Measurements from ENCODE around the gene MEIS2.

The MEIS2 gene

GRCh38 chr15:37100109-37100965, at the start of gene MEIS2:
Gene MEIS2 (minus strand): TSS chr15:37100549. CDS start chr15:37099466, 1,083 bp downstream.
- no peak within 1 kb of the TSS for H3K27ac Mint-ChIP-seq
- peaks cover 5% of the 10 kb centered on the region for H3K9me3 Mint-ChIP-seq (ENCODE audit: low read depth)
- peaks cover 4% of the 10 kb centered on the region for H3K36me3 Mint-ChIP-seq
- peaks cover 54% of the 10 kb centered on the region for H3K27me3 Mint-ChIP-seq
- peak within 1 kb of the TSS; percentile 94 for H3K4me3 Mint-ChIP-seq
- H3K4me1 Mint-ChIP-seq (ENCODE audit: low read depth): peaks cover 57% of the 10 kb centered on the region

GRCh38 chr15:37149146-37149545, 48.8 kb upstream of the MEIS2 start:
- H3K27me3 Mint-ChIP-seq: peaks cover 11% of the 10 kb centered on the region
- no peaks in the 10 kb centered on the region for H3K36me3 Mint-ChIP-seq
- H3K4me1 Mint-ChIP-seq (ENCODE audit: low read depth): no peaks in the 10 kb centered on the region
- no peaks in the 10 kb centered on the region for H3K9me3 Mint-ChIP-seq (ENCODE audit: low read depth)
- H3K4me3 Mint-ChIP-seq: no peak overlapping the region
- no peak overlapping the region for H3K27ac Mint-ChIP-seq

- no peaks in the 10 kb centered on the region for H3K4me1 Mint-ChIP-seq (ENCODE audit: low read depth)
- H3K9me3 Mint-ChIP-seq (ENCODE audit: low read depth): no peaks in the 10 kb centered on the region
- H3K27ac Mint-ChIP-seq: no peak overlapping the region
- no peaks in the 10 kb centered on the region for H3K36me3 Mint-ChIP-seq
- peaks cover 10% of the 10 kb centered on the region for H3K27me3 Mint-ChIP-seq
- no peak overlapping the region for H3K4me3 Mint-ChIP-seq
These were observed 48.4 kb upstream of the MEIS2 start for GRCh38 chr15:37148714-37149113.

- no peaks in the 10 kb centered on the region for H3K36me3 Mint-ChIP-seq
- no peaks in the 10 kb centered on the region for H3K4me1 Mint-ChIP-seq (ENCODE audit: low read depth)
- H3K27ac Mint-ChIP-seq: no peak overlapping the region
- H3K9me3 Mint-ChIP-seq (ENCODE audit: low read depth): no peaks in the 10 kb centered on the region
- peaks cover 8% of the 10 kb centered on the region for H3K27me3 Mint-ChIP-seq
- H3K4me3 Mint-ChIP-seq: no peak overlapping the region
These were observed 43.0 kb upstream of the MEIS2 start for GRCh38 chr15:37143351-37143750.

- Mint-ChIP-seq H3K9me3 (ENCODE audit: low read depth) (no peaks in the 10 kb centered on the region), H3K4me3 (no peak overlapping the region), H3K4me1 (ENCODE audit: low read depth) (no peaks in the 10 kb centered on the region), H3K27me3 (peaks cover 8% of the 10 kb centered on the region), H3K27ac (no peak overlapping the region), H3K36me3 (no peaks in the 10 kb centered on the region)
These were observed 42.0 kb upstream of the MEIS2 start for GRCh38 chr15:37142371-37142770.

GRCh38 chr15:37140531-37141058, 40.2 kb upstream of the MEIS2 start:
- Mint-ChIP-seq H3K9me3 (ENCODE audit: low read depth) (no peaks in the 10 kb centered on the region), H3K4me1 (ENCODE audit: low read depth) (no peaks in the 10 kb centered on the region), H3K4me3 (no peak overlapping the region), H3K27ac (no peak overlapping the region), H3K27me3 (peaks cover 8% of the 10 kb centered on the region), H3K36me3 (no peaks in the 10 kb centered on the region)

GRCh38 chr15:37138591-37139215, 38.4 kb upstream of the MEIS2 start:
- Mint-ChIP-seq H3K4me3 (no peak overlapping the region), H3K9me3 (ENCODE audit: low read depth) (no peaks in the 10 kb centered on the region), H3K27me3 (peaks cover 9% of the 10 kb centered on the region), H3K36me3 (no peaks in the 10 kb centered on the region), H3K27ac (no peak overlapping the region), H3K4me1 (ENCODE audit: low read depth) (no peaks in the 10 kb centered on the region)

GRCh38 chr15:37137221-37137620, 36.9 kb upstream of the MEIS2 start:
- Mint-ChIP-seq H3K36me3 (no peaks in the 10 kb centered on the region), H3K27me3 (peaks cover 7% of the 10 kb centered on the region), H3K27ac (no peak overlapping the region), H3K9me3 (ENCODE audit: low read depth) (no peaks in the 10 kb centered on the region), H3K4me3 (no peak overlapping the region), H3K4me1 (ENCODE audit: low read depth) (no peaks in the 10 kb centered on the region)

GRCh38 chr15:37136666-37137065, 36.3 kb upstream of the MEIS2 start:
- Mint-ChIP-seq H3K4me3 (no peak overlapping the region), H3K27me3 (peaks cover 7% of the 10 kb centered on the region), H3K9me3 (ENCODE audit: low read depth) (no peaks in the 10 kb centered on the region), H3K36me3 (no peaks in the 10 kb centered on the region), H3K27ac (no peak overlapping the region), H3K4me1 (ENCODE audit: low read depth) (no peaks in the 10 kb centered on the region)

- Mint-ChIP-seq H3K27me3 (peaks cover 8% of the 10 kb centered on the region), H3K36me3 (no peaks in the 10 kb centered on the region), H3K4me3 (no peak overlapping the region), H3K9me3 (ENCODE audit: low read depth) (no peaks in the 10 kb centered on the region), H3K27ac (no peak overlapping the region), H3K4me1 (ENCODE audit: low read depth) (no peaks in the 10 kb centered on the region)
These were observed 34.9 kb upstream of the MEIS2 start for GRCh38 chr15:37135225-37135624.

- no peaks in the 10 kb centered on the region for H3K9me3 Mint-ChIP-seq (ENCODE audit: low read depth)
- H3K27me3 Mint-ChIP-seq: peaks cover 8% of the 10 kb centered on the region
- H3K36me3 Mint-ChIP-seq: no peaks in the 10 kb centered on the region
These were observed 34.4 kb upstream of the MEIS2 start for GRCh38 chr15:37134699-37135131.

GRCh38 chr15:37134244-37134643, 33.9 kb upstream of the MEIS2 start:
- no peak overlapping the region for H3K4me3 Mint-ChIP-seq
- H3K27me3 Mint-ChIP-seq: peaks cover 8% of the 10 kb centered on the region
- H3K9me3 Mint-ChIP-seq (ENCODE audit: low read depth): no peaks in the 10 kb centered on the region
- no peaks in the 10 kb centered on the region for H3K36me3 Mint-ChIP-seq
- no peaks in the 10 kb centered on the region for H3K4me1 Mint-ChIP-seq (ENCODE audit: low read depth)
- no peak overlapping the region for H3K27ac Mint-ChIP-seq

More at GRCh38 chr15:37134699-37135131, 34.4 kb upstream of the MEIS2 start:
- Mint-ChIP-seq H3K27ac (no peak overlapping the region), H3K4me3 (no peak overlapping the region), H3K4me1 (ENCODE audit: low read depth) (no peaks in the 10 kb centered on the region)

GRCh38 chr15:37133602-37134001, 33.3 kb upstream of the MEIS2 start:
- no peaks in the 10 kb centered on the region for H3K4me1 Mint-ChIP-seq (ENCODE audit: low read depth)
- H3K27me3 Mint-ChIP-seq: peaks cover 11% of the 10 kb centered on the region
- H3K36me3 Mint-ChIP-seq: no peaks in the 10 kb centered on the region
- H3K4me3 Mint-ChIP-seq: no peak overlapping the region
- no peaks in the 10 kb centered on the region for H3K9me3 Mint-ChIP-seq (ENCODE audit: low read depth)
- H3K27ac Mint-ChIP-seq: no peak overlapping the region

GRCh38 chr15:37132826-37133417, 32.6 kb upstream of the MEIS2 start:
- peaks cover 11% of the 10 kb centered on the region for H3K27me3 Mint-ChIP-seq
- H3K9me3 Mint-ChIP-seq (ENCODE audit: low read depth): no peaks in the 10 kb centered on the region
- H3K36me3 Mint-ChIP-seq: no peaks in the 10 kb centered on the region
- no peak overlapping the region for H3K4me3 Mint-ChIP-seq
- H3K4me1 Mint-ChIP-seq (ENCODE audit: low read depth): no peaks in the 10 kb centered on the region
- H3K27ac Mint-ChIP-seq: no peak overlapping the region

- no peaks in the 10 kb centered on the region for H3K4me1 Mint-ChIP-seq (ENCODE audit: low read depth)
- H3K27me3 Mint-ChIP-seq: peaks cover 11% of the 10 kb centered on the region
- no peak overlapping the region for H3K4me3 Mint-ChIP-seq
- H3K36me3 Mint-ChIP-seq: no peaks in the 10 kb centered on the region
- no peak overlapping the region for H3K27ac Mint-ChIP-seq
- no peaks in the 10 kb centered on the region for H3K9me3 Mint-ChIP-seq (ENCODE audit: low read depth)
These were observed 31.3 kb upstream of the MEIS2 start for GRCh38 chr15:37131621-37132020.

All from activated naive CD8-positive, alpha-beta T cell (primary cell).